Measurements from ENCODE around the gene LIX1L. TPM values are rescaled to one million over a fixed set of nuclear protein-coding genes. Genes with fewer than 3 reads are reported as not detected.
"Not testable (repeated sequence)": the region's sequence is repeated elsewhere in the genome, so short reads cannot be mapped to it uniquely, and the experiment has no call there.

LIX1L gene
- total RNA-seq, 1 donor from 2014 or later = 39.4 TPM

- H3K36me3 Mint-ChIP-seq (ENCODE audit: low read depth) = peaks cover 41% of the 10 kb centered on the region
- H3K27me3 Mint-ChIP-seq (ENCODE audit: low read depth) = no peaks in the 10 kb centered on the region
These were observed 21.6 kb downstream of the LIX1L start for GRCh38 chr1:145936247-145936646.

DNA sequence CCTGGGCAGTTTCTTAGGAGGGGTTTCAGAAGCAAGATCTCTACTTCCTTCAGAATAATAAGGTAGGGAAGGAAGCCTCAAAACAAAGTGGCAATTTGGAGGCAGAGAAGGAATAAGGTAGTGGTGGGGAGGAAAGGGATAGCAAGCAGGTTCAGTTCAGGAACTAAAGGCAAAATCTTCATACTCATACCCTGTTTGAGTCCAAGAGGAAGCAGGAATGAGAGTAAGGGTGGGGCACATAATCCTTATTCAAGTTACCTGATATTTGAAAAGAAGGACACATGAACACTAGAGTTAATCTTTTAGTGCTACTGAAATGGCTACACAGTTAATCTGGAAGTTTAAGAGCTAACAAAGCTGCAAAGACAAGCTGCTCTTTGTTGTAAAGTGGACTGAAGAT, 22.1 kb downstream of the LIX1L start:
- H3K36me3 Mint-ChIP-seq (ENCODE audit: low read depth) = peaks cover 43% of the 10 kb centered on the region
- H3K27ac Mint-ChIP-seq = no peak overlapping the region
- H3K27me3 Mint-ChIP-seq (ENCODE audit: low read depth) = no peaks in the 10 kb centered on the region
- no peak overlapping the region for H3K4me3 Mint-ChIP-seq (ENCODE audit: low read depth)
- DNase-seq (ENCODE audit: low spot score) = no peak
- H3K9me3 Mint-ChIP-seq = no peaks in the 10 kb centered on the region
- intact Hi-C loops (cut with micrococcal nuclease) = no loop called here
- H3K4me1 Mint-ChIP-seq (ENCODE audit: low read depth) = peaks cover 16% of the 10 kb centered on the region

More at GRCh38 chr1:145936247-145936646, 21.6 kb downstream of the LIX1L start:
- intact Hi-C loops (cut with micrococcal nuclease) = no loop called here
- no peak overlapping the region for H3K4me3 Mint-ChIP-seq (ENCODE audit: low read depth)
- H3K4me1 Mint-ChIP-seq (ENCODE audit: low read depth) = peaks cover 16% of the 10 kb centered on the region
- H3K27ac Mint-ChIP-seq = no peak overlapping the region
- H3K9me3 Mint-ChIP-seq = no peaks in the 10 kb centered on the region
- no peak for DNase-seq (ENCODE audit: low spot score)

- DNase-seq (ENCODE audit: low spot score) = peak; percentile 24
- peak overlapping the region; percentile 70 for H3K27ac Mint-ChIP-seq
- H3K27me3 Mint-ChIP-seq (ENCODE audit: low read depth); H3K4me3 Mint-ChIP-seq (ENCODE audit: low read depth); intact Hi-C loops (cut with micrococcal nuclease); H3K9me3 Mint-ChIP-seq: not testable (repeated sequence)
- H3K4me1 Mint-ChIP-seq (ENCODE audit: low read depth) = peaks cover 17% of the 10 kb centered on the region
- peaks cover 37% of the 10 kb centered on the region for H3K36me3 Mint-ChIP-seq (ENCODE audit: low read depth)
These were observed 25.3 kb downstream of the LIX1L start for GRCh38 chr1:145932522-145933009.

DNA sequence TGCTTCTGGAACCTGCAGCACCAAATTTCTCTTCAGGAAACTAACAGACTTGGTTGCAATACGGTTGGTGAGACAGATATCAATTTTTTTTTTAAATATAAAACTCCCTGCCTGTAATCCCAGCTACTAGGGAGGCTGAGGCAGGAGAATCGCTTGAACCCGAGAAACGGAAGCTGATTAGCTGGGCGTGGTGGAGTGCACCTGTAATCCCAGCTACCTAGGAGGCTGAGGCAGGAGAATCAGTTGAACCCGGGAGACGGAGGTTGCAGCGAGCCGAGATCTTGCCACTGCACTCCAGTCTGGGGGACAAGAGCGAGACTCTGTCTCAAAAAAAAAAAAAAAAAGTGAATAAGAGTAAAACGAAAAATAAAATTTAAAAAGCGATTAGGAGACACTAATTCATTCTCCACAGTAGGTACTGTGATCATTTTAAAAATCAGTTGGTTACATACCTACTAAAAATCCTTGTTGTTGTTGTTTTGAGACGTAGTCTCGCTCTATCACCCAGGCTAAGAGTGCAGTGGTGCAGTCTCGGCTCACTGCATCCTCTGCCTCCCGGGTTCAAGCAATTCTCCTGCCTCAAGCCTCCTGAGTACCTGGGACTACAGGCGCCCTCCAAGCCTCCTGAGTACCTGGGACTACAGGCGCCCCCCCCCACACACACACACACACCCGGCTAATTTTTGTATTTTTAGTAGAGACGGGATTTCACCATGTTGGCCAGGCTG, 29.7 kb downstream of the LIX1L start:
- Mint-ChIP-seq H3K27ac (peak overlapping the region; percentile 80), H3K36me3 (ENCODE audit: low read depth) (peaks cover 14% of the 10 kb centered on the region), H3K4me3 (ENCODE audit: low read depth) (peak overlapping the region; percentile 76), H3K27me3 (ENCODE audit: low read depth) (no peaks in the 10 kb centered on the region), H3K4me1 (ENCODE audit: low read depth) (peaks cover 23% of the 10 kb centered on the region), H3K9me3 (no peaks in the 10 kb centered on the region)
- DNase-seq (ENCODE audit: low spot score) = no peak
- intact Hi-C loops (cut with micrococcal nuclease) = loop anchor here (1.0 kb wide), 3 partner anchors 9 to 51 kb away; no protein-coding TSS in a partner anchor

DNA sequence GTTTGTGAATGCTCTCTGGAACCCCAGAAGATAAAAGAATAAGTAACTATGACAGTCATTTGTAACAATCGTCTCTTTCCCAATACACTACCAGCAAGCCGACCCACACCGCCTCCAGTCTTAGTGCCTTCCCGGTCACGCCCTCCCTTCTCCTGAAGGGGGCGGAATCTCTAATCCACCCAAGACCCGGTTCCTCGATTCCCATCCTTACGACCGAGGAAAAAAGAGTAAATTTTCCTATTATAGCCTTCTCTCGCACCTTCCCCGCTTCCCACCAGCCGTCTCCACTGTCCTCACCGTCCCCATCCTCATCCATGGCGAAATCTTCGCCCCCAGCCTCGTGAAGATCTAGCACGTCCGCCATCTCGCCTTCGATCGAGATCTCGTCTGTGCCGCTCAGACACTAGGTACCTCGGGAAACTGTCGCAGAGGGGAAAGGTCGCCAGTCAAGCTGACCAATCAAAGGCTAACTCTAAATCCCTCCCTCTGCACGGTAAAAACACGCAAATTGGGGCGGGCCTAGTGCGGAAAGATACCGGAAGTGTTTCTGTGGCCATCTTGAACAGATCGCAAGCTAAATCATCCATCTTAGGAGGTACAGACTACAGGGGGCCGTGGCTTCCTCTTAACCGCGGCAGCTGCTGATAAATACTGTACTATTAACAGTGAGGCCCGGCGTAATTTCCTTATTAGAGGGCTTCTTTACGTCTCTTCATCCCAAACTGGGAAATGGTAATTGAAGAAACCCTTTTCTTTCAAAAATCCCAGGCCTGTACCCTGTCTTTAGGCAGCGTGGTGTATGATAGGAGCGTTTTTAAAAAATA, 30.5 kb downstream of the LIX1L start, which contains the start of gene RBM8A:
Gene RBM8A, minus strand, starts transcription at position 422 of the 824 bp plus-strand sequence. Its CDS starts 58 bp downstream, at position 364.
- H3K27me3 Mint-ChIP-seq (ENCODE audit: low read depth) = no peaks in the 10 kb centered on the region
- H3K4me1 Mint-ChIP-seq (ENCODE audit: low read depth) = peaks cover 15% of the 10 kb centered on the region
- intact Hi-C loops (cut with micrococcal nuclease) = loop anchor here (1.0 kb wide), 3 partner anchors 8 to 52 kb away; no protein-coding TSS in a partner anchor
- H3K36me3 Mint-ChIP-seq (ENCODE audit: low read depth) = peaks cover 20% of the 10 kb centered on the region
- DNase-seq (ENCODE audit: low spot score) = peak; percentile 94
- no peak within 1 kb of the TSS for H3K4me3 Mint-ChIP-seq (ENCODE audit: low read depth)
- H3K27ac Mint-ChIP-seq = peak within 1 kb of the TSS; percentile 80
- H3K9me3 Mint-ChIP-seq = no peaks in the 10 kb centered on the region

GRCh38 chr1:145926686-145927062, 31.1 kb downstream of the LIX1L start:
- DNase-seq (ENCODE audit: low spot score) = no peak
- Mint-ChIP-seq H3K36me3 (ENCODE audit: low read depth) (peaks cover 18% of the 10 kb centered on the region), H3K4me1 (ENCODE audit: low read depth) (peaks cover 13% of the 10 kb centered on the region), H3K27me3 (ENCODE audit: low read depth) (no peaks in the 10 kb centered on the region), H3K4me3 (ENCODE audit: low read depth) (no peak overlapping the region), H3K9me3 (no peaks in the 10 kb centered on the region), H3K27ac (no peak overlapping the region)
- intact Hi-C loops (cut with micrococcal nuclease) = loop anchor here (1.0 kb wide), 3 partner anchors 7 to 53 kb away; no protein-coding TSS in a partner anchor

- Mint-ChIP-seq H3K27ac (no peak overlapping the region), H3K4me3 (ENCODE audit: low read depth) (no peak overlapping the region), H3K4me1 (ENCODE audit: low read depth) (peaks cover 32% of the 10 kb centered on the region), H3K27me3 (ENCODE audit: low read depth) (no peaks in the 10 kb centered on the region), H3K9me3 (no peaks in the 10 kb centered on the region), H3K36me3 (ENCODE audit: low read depth) (peaks cover 19% of the 10 kb centered on the region)
- DNase-seq (ENCODE audit: low spot score) = no peak
- intact Hi-C loops (cut with micrococcal nuclease) = no loop called here
These were observed 35.6 kb downstream of the LIX1L start for GRCh38 chr1:145922266-145922665.

DNA sequence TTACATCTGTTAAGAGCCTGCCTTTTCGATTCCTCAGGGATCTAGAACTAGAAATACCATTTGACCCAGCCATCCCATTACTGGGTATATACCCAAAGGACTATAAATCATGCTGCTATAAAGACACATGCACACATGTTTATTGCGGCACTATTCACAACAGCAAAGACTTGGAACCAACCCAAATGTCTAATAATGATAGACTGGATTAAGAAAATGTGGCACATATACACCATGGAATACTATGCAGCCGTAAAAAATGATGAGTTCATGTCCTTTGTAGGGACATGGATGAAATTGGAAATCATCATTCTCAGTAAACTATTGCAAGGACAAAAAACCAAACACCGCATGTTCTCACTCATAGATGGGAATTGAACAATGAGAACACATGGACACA, 37.5 kb downstream of the LIX1L start:
- H3K9me3 Mint-ChIP-seq; intact Hi-C loops (cut with micrococcal nuclease); H3K27me3 Mint-ChIP-seq (ENCODE audit: low read depth); DNase-seq (ENCODE audit: low spot score): not testable (repeated sequence)
- peaks cover 32% of the 10 kb centered on the region for H3K36me3 Mint-ChIP-seq (ENCODE audit: low read depth)
- peaks cover 31% of the 10 kb centered on the region for H3K4me1 Mint-ChIP-seq (ENCODE audit: low read depth)
- peak overlapping the region; percentile 64 for H3K27ac Mint-ChIP-seq
- peak overlapping the region; percentile 73 for H3K4me3 Mint-ChIP-seq (ENCODE audit: low read depth)

- peak; percentile 13 for DNase-seq (ENCODE audit: low spot score)
- Mint-ChIP-seq H3K27ac (peak overlapping the region; percentile 92), H3K36me3 (ENCODE audit: low read depth) (peaks cover 38% of the 10 kb centered on the region), H3K27me3 (ENCODE audit: low read depth) (no peaks in the 10 kb centered on the region), H3K9me3 (no peaks in the 10 kb centered on the region), H3K4me3 (ENCODE audit: low read depth) (peak overlapping the region; percentile 88), H3K4me1 (ENCODE audit: low read depth) (peaks cover 34% of the 10 kb centered on the region)
- intact Hi-C loops (cut with micrococcal nuclease) = loop anchor here (1.0 to 5.0 kb wide), 4 partner anchors 8 to 78 kb away; partner anchors contain the start of genes ANKRD34A, PIAS3, POLR3GL and RBM8A
These were observed 38.6 kb downstream of the LIX1L start for GRCh38 chr1:145918992-145919939.

- Mint-ChIP-seq H3K4me1 (ENCODE audit: low read depth) (peaks cover 35% of the 10 kb centered on the region), H3K4me3 (ENCODE audit: low read depth) (peak within 1 kb of the TSS; percentile 88), H3K27ac (peak within 1 kb of the TSS; percentile 92)
These were observed 39.4 kb downstream of the LIX1L start, which contains the start of gene PEX11B for GRCh38 chr1:145918144-145918991. PEX11B (minus strand) TSS chr1:145918717; CDS start chr1:145918688, 29 bp downstream.

GRCh38 chr1:145917595-145917994, 40.2 kb downstream of the LIX1L start:
- peaks cover 29% of the 10 kb centered on the region for H3K36me3 Mint-ChIP-seq (ENCODE audit: low read depth)
- no peaks in the 10 kb centered on the region for H3K9me3 Mint-ChIP-seq
- no peaks in the 10 kb centered on the region for H3K27me3 Mint-ChIP-seq (ENCODE audit: low read depth)
- H3K27ac Mint-ChIP-seq = peak overlapping the region; percentile 92
- intact Hi-C loops (cut with micrococcal nuclease) = loop anchor here (5.0 kb wide), 1 partner anchor 80 kb away; the partner anchor contains the start of gene TXNIP
- no peak for DNase-seq (ENCODE audit: low spot score)
- peak overlapping the region; percentile 88 for H3K4me3 Mint-ChIP-seq (ENCODE audit: low read depth)
- peaks cover 36% of the 10 kb centered on the region for H3K4me1 Mint-ChIP-seq (ENCODE audit: low read depth)

More at GRCh38 chr1:145918144-145918991, 39.4 kb downstream of the LIX1L start, which contains the start of gene PEX11B:
- Mint-ChIP-seq H3K36me3 (ENCODE audit: low read depth) (peaks cover 37% of the 10 kb centered on the region), H3K27me3 (ENCODE audit: low read depth) (no peaks in the 10 kb centered on the region), H3K9me3 (no peaks in the 10 kb centered on the region)
- peak; percentile 88 for DNase-seq (ENCODE audit: low spot score)
- intact Hi-C loops (cut with micrococcal nuclease) = loop anchor here (2.0 to 5.0 kb wide), 3 partner anchors 46 to 79 kb away; partner anchors contain the start of genes ANKRD34A, PIAS3, POLR3GL and TXNIP

Measured in activated T-helper 2 cell treated with anti-CD3 and anti-CD28 coated beads, Interferon-gamma antibody, Interleukin-2, Interleukin-4, amounts not matched to agents 10 μg/mL and 5 μg/mL and 100 μg/mL, durations not matched to agents 14 hours and 24 hours and 36 hours (primary cell).